Measurements from ENCODE around the gene KRTAP10-10. TPM values are rescaled to one million over a fixed set of nuclear protein-coding genes. Genes with fewer than 3 reads are reported as not detected.
"Not testable (repeated sequence)": the region's sequence is repeated elsewhere in the genome, so short reads cannot be mapped to it uniquely, and the experiment has no call there.

Gene KRTAP10-10
- polyA plus RNA-seq, 1 donor (not counting 4 experiments of a cell fraction or from before 2014, with no cell fraction given): not detected

DNA sequence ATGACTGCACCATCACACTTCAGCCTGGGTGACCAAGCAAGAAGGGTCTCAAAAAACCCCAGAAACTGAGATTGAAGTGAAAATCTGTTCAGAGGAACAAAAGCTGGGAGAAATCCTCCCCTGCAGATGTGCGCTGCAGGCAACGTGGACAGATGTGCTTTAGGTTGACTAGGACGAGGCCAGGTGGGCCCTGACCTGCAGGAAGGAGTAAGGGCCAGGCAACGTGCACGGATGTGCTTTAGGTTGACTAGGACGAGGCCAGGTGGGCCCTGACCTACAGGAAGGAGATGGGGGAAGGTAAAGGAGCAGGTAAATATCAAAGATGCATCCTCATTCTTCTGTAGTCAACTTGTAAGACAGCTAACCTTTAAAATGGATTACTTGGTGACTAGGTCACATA, 47.3 kb downstream of the KRTAP10-10 start:
- Histone ChIP-seq H3K9me1 (ENCODE audit: control insufficient read depth, extremely low read depth, insufficient read depth, low read length) (no peaks in the 10 kb centered on the region), H3K4me2 (ENCODE audit: control insufficient read depth, extremely low read depth, insufficient read depth, low read depth, low read length) (no peak overlapping the region), H3K9ac (ENCODE audit: control insufficient read depth, extremely low read depth, insufficient read depth, low read length) (no peak overlapping the region), H3K4me3 (ENCODE audit: control insufficient read depth in 2 of 3, extremely low read depth in 1 of 3, insufficient read depth in 2 of 3, low read depth in 1 of 3, low read length in 3 of 3) (no peak overlapping the region), H3K9me3 (ENCODE audit: control insufficient read depth, low read depth, low read length) (no peaks in the 10 kb centered on the region), H3K36me3 (ENCODE audit: control insufficient read depth in 2 of 2, extremely low read depth in 1 of 2, insufficient read depth in 2 of 2, low read length in 2 of 2) (no peaks in the 10 kb centered on the region), H3K79me2 (ENCODE audit: control insufficient read depth, insufficient read depth, low read length) (no peaks in the 10 kb centered on the region), H3K4me1 (ENCODE audit: control insufficient read depth, extremely low read depth, insufficient read depth, low read length) (no peaks in the 10 kb centered on the region), H4K20me1 (ENCODE audit: control insufficient read depth, extremely low read depth, insufficient read depth, low read length) (no peaks in the 10 kb centered on the region), H2AFZ (ENCODE audit: control insufficient read depth, low read length) (no peak overlapping the region), H3K27me3 (ENCODE audit: control insufficient read depth, extremely low read depth, insufficient read depth, low read length) (no peaks in the 10 kb centered on the region), H3K27ac (ENCODE audit: control insufficient read depth, insufficient read depth, low read length) (no peak overlapping the region)
- no peak for DNase-seq (ENCODE audit: low read depth, low spot score)
- no peak for FAIRE-seq
- dilution Hi-C loops (cut with MboI; ENCODE audit: extremely low pct_ligation_motif_present, low sequenced_read_pairs): no loop called here
- TF ChIP-seq EZH2 (IDR thresholded peaks at IDR 0.05; ENCODE audit: low read length): no peak
- TF ChIP-seq, protein P1, sequence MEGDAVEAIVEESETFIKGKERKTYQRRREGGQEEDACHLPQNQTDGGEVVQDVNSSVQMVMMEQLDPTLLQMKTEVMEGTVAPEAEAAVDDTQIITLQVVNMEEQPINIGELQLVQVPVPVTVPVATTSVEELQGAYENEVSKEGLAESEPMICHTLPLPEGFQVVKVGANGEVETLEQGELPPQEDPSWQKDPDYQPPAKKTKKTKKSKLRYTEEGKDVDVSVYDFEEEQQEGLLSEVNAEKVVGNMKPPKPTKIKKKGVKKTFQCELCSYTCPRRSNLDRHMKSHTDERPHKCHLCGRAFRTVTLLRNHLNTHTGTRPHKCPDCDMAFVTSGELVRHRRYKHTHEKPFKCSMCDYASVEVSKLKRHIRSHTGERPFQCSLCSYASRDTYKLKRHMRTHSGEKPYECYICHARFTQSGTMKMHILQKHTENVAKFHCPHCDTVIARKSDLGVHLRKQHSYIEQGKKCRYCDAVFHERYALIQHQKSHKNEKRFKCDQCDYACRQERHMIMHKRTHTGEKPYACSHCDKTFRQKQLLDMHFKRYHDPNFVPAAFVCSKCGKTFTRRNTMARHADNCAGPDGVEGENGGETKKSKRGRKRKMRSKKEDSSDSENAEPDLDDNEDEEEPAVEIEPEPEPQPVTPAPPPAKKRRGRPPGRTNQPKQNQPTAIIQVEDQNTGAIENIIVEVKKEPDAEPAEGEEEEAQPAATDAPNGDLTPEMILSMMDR (optimal IDR thresholded peaks at IDR 0.05 in 1 of 3, IDR thresholded peaks at IDR 0.05 in 1 of 3, conservative IDR thresholded peaks at IDR 0.05 in 1 of 3; ENCODE audit: extremely low read depth in 1 of 3, insufficient read depth in 2 of 3, low read length in 3 of 3): no peak

DNA sequence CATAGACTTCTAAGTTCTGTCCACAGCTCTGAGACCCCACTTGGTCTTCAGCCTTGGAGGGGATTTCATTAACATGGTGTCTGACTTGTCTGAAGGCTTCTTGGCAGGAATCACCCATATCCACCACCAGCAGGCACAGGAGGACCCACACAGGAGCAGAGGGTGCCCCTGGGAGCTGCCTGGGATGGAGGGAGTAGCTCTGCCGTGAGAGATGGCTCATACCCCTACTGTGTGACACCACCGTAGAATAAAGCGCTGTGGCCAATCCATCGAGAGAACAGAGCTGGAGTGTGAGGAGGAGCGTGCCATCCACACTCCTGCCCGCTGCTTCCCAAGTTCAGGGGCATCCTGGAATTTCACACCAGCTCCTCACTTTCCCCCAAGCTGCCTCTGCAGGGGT, 47.9 kb downstream of the KRTAP10-10 start:
- dilution Hi-C loops (cut with MboI; ENCODE audit: extremely low pct_ligation_motif_present, low sequenced_read_pairs); FAIRE-seq; H3K4me2 ChIP-seq (ENCODE audit: control insufficient read depth, extremely low read depth, insufficient read depth, low read depth, low read length): not testable (repeated sequence)

More for the DNA sequence above, 47.9 kb downstream of the KRTAP10-10 start:
- H3K4me3 ChIP-seq (ENCODE audit: control insufficient read depth in 2 of 3, extremely low read depth in 1 of 3, insufficient read depth in 2 of 3, low read depth in 1 of 3, low read length in 3 of 3); H3K27ac ChIP-seq (ENCODE audit: control insufficient read depth, insufficient read depth, low read length); H3K9me3 ChIP-seq (ENCODE audit: control insufficient read depth, low read depth, low read length); H3K9me1 ChIP-seq (ENCODE audit: control insufficient read depth, extremely low read depth, insufficient read depth, low read length); H4K20me1 ChIP-seq (ENCODE audit: control insufficient read depth, extremely low read depth, insufficient read depth, low read length); H3K9ac ChIP-seq (ENCODE audit: control insufficient read depth, extremely low read depth, insufficient read depth, low read length); H3K36me3 ChIP-seq (ENCODE audit: control insufficient read depth in 2 of 2, extremely low read depth in 1 of 2, insufficient read depth in 2 of 2, low read length in 2 of 2); H2AFZ ChIP-seq (ENCODE audit: control insufficient read depth, low read length); H3K4me1 ChIP-seq (ENCODE audit: control insufficient read depth, extremely low read depth, insufficient read depth, low read length); DNase-seq (ENCODE audit: low read depth, low spot score); H3K79me2 ChIP-seq (ENCODE audit: control insufficient read depth, insufficient read depth, low read length); H3K27me3 ChIP-seq (ENCODE audit: control insufficient read depth, extremely low read depth, insufficient read depth, low read length): not testable (repeated sequence)

Measured in keratinocyte (primary cell).